ENCODE measurements around the gene GSN. TPM values are rescaled to one million over a fixed set of nuclear protein-coding genes. Genes with fewer than 3 reads are reported as not detected.

The GSN gene
- total and polyA plus RNA-seq, 2 of the 13 experiments (the other 11 are each of a cell fraction or from before 2014, with no cell fraction given) = 294 to 307 TPM

- TF ChIP-seq ARID4A (CRISPR knock-in tag; IDR thresholded peaks at IDR 0.05; ENCODE audit: borderline replicate concordance) (no peak), GABPB1 (CRISPR knock-in tag; IDR thresholded peaks at IDR 0.05) (peak; percentile 69), PITX1 (CRISPR knock-in tag; IDR thresholded peaks at IDR 0.05) (0 out of 2 replicates have a peak, but pooled peaks have one; percentile 47), ZNF615 (CRISPR knock-in tag; IDR thresholded peaks at IDR 0.05; ENCODE audit: borderline replicate concordance) (no peak), MXI1 (IDR thresholded peaks at IDR 0.05; ENCODE audit: borderline replicate concordance, low read depth, low read length) (no peak; the same call in 2 of the 3 replicates), ZBTB25 (CRISPR knock-in tag; IDR thresholded peaks at IDR 0.05) (no peak), ZNF331 (CRISPR knock-in tag; IDR thresholded peaks at IDR 0.05) (no peak), CREB1 (IDR thresholded peaks at IDR 0.05) (no peak), CREB1 (CRISPR knock-in tag; IDR thresholded peaks at IDR 0.05) (no peak), THAP7 (CRISPR knock-in tag; IDR thresholded peaks at IDR 0.05) (no peak)
- TF ChIP-seq, protein P1, sequence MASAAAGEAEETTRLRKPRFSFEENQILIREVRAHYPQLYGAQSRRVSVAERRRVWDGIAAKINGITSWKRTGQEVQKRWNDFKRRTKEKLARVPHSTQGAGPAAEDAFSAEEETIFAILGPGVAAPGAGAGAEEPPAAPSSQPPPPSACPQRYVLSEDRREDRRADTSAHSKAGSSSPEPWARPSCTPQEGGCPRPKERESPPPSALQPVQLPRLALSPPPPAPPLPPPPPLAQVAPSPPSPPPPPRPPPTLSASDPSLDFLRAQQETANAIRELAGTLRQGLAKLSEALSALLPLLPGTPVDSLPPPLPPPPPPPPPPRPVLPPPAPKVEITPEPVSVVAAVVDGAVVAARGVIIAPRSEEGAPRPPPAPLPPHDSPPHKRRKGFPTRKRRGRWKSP (CRISPR knock-in tag; IDR thresholded peaks at IDR 0.05) = no peak
- TF ChIP-seq, protein P2, sequence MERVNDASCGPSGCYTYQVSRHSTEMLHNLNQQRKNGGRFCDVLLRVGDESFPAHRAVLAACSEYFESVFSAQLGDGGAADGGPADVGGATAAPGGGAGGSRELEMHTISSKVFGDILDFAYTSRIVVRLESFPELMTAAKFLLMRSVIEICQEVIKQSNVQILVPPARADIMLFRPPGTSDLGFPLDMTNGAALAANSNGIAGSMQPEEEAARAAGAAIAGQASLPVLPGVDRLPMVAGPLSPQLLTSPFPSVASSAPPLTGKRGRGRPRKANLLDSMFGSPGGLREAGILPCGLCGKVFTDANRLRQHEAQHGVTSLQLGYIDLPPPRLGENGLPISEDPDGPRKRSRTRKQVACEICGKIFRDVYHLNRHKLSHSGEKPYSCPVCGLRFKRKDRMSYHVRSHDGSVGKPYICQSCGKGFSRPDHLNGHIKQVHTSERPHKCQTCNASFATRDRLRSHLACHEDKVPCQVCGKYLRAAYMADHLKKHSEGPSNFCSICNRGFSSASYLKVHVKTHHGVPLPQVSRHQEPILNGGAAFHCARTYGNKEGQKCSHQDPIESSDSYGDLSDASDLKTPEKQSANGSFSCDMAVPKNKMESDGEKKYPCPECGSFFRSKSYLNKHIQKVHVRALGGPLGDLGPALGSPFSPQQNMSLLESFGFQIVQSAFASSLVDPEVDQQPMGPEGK (CRISPR knock-in tag; IDR thresholded peaks at IDR 0.05) = peak; percentile 31; the same call in 1 of the 2 replicates
- TF ChIP-seq, protein P3, sequence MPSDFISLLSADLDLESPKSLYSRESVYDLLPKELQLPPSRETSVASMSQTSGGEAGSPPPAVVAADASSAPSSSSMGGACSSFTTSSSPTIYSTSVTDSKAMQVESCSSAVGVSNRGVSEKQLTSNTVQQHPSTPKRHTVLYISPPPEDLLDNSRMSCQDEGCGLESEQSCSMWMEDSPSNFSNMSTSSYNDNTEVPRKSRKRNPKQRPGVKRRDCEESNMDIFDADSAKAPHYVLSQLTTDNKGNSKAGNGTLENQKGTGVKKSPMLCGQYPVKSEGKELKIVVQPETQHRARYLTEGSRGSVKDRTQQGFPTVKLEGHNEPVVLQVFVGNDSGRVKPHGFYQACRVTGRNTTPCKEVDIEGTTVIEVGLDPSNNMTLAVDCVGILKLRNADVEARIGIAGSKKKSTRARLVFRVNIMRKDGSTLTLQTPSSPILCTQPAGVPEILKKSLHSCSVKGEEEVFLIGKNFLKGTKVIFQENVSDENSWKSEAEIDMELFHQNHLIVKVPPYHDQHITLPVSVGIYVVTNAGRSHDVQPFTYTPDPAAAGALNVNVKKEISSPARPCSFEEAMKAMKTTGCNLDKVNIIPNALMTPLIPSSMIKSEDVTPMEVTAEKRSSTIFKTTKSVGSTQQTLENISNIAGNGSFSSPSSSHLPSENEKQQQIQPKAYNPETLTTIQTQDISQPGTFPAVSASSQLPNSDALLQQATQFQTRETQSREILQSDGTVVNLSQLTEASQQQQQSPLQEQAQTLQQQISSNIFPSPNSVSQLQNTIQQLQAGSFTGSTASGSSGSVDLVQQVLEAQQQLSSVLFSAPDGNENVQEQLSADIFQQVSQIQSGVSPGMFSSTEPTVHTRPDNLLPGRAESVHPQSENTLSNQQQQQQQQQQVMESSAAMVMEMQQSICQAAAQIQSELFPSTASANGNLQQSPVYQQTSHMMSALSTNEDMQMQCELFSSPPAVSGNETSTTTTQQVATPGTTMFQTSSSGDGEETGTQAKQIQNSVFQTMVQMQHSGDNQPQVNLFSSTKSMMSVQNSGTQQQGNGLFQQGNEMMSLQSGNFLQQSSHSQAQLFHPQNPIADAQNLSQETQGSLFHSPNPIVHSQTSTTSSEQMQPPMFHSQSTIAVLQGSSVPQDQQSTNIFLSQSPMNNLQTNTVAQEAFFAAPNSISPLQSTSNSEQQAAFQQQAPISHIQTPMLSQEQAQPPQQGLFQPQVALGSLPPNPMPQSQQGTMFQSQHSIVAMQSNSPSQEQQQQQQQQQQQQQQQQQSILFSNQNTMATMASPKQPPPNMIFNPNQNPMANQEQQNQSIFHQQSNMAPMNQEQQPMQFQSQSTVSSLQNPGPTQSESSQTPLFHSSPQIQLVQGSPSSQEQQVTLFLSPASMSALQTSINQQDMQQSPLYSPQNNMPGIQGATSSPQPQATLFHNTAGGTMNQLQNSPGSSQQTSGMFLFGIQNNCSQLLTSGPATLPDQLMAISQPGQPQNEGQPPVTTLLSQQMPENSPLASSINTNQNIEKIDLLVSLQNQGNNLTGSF (CRISPR knock-in tag; IDR thresholded peaks at IDR 0.05) = no peak
These were observed at the start of gene GSN (continued) for GRCh38 chr9:121267689-121268597.

Data from HepG2 (cell line).